Measurements from ENCODE around the gene SIDT2.

SIDT2 gene

GRCh38 chr11:117185736-117186430 is 7.3 kb downstream of the SIDT2 start:
- H3K27ac ChIP-seq (ENCODE audit: low read length), result no peak overlapping the region
- H3K9me3 ChIP-seq (ENCODE audit: insufficient read depth, low read depth, low read length), result no peaks in the 10 kb centered on the region
- H3K4me3 ChIP-seq (ENCODE audit: low read length), result no peak overlapping the region
- peaks cover 2% of the 10 kb centered on the region; the same call in 1 of the 2 replicates for H3K27me3 ChIP-seq (ENCODE audit: insufficient read depth, low read length)
- no peaks in the 10 kb centered on the region for H3K4me1 ChIP-seq (ENCODE audit: insufficient read depth, low read length)
- no peak overlapping the region for H3K9ac ChIP-seq (ENCODE audit: low read depth, low read length)
- H3K36me3 ChIP-seq (ENCODE audit: insufficient read depth, low read depth, low read length), result peaks cover 30% of the 10 kb centered on the region

- H3K9me3 ChIP-seq (ENCODE audit: insufficient read depth, low read depth, low read length), result no peaks in the 10 kb centered on the region
- H3K27ac ChIP-seq (ENCODE audit: low read length), result no peak overlapping the region
- H3K4me3 ChIP-seq (ENCODE audit: low read length), result no peak overlapping the region
- H3K9ac ChIP-seq (ENCODE audit: low read depth, low read length), result no peak overlapping the region
- peaks cover 30% of the 10 kb centered on the region for H3K36me3 ChIP-seq (ENCODE audit: insufficient read depth, low read depth, low read length)
- H3K27me3 ChIP-seq (ENCODE audit: insufficient read depth, low read length), result no peaks in the 10 kb centered on the region
- no peaks in the 10 kb centered on the region for H3K4me1 ChIP-seq (ENCODE audit: insufficient read depth, low read length)
Observed at GRCh38 chr11:117186431-117186761, 7.9 kb downstream of the SIDT2 start.

GRCh38 chr11:117187007-117187406 is 8.5 kb downstream of the SIDT2 start:
- H3K27me3 ChIP-seq (ENCODE audit: insufficient read depth, low read length), result no peaks in the 10 kb centered on the region
- no peak overlapping the region for H3K9ac ChIP-seq (ENCODE audit: low read depth, low read length)
- H3K4me1 ChIP-seq (ENCODE audit: insufficient read depth, low read length), result no peaks in the 10 kb centered on the region
- no peak overlapping the region for H3K27ac ChIP-seq (ENCODE audit: low read length)
- peaks cover 36% of the 10 kb centered on the region for H3K36me3 ChIP-seq (ENCODE audit: insufficient read depth, low read depth, low read length)
- no peaks in the 10 kb centered on the region for H3K9me3 ChIP-seq (ENCODE audit: insufficient read depth, low read depth, low read length)
- H3K4me3 ChIP-seq (ENCODE audit: low read length), result no peak overlapping the region

- Histone ChIP-seq H3K27ac (ENCODE audit: low read length) (no peak overlapping the region), H3K36me3 (ENCODE audit: insufficient read depth, low read depth, low read length) (peaks cover 37% of the 10 kb centered on the region), H3K4me1 (ENCODE audit: insufficient read depth, low read length) (no peaks in the 10 kb centered on the region), H3K9me3 (ENCODE audit: insufficient read depth, low read depth, low read length) (no peaks in the 10 kb centered on the region), H3K4me3 (ENCODE audit: low read length) (no peak overlapping the region), H3K9ac (ENCODE audit: low read depth, low read length) (no peak overlapping the region), H3K27me3 (ENCODE audit: insufficient read depth, low read length) (no peaks in the 10 kb centered on the region)
Observed at GRCh38 chr11:117187428-117187798, 8.9 kb downstream of the SIDT2 start.

GRCh38 chr11:117187799-117188481 is 9.4 kb downstream of the SIDT2 start:
- Histone ChIP-seq H3K9me3 (ENCODE audit: insufficient read depth, low read depth, low read length) (no peaks in the 10 kb centered on the region), H3K27me3 (ENCODE audit: insufficient read depth, low read length) (no peaks in the 10 kb centered on the region), H3K9ac (ENCODE audit: low read depth, low read length) (no peak overlapping the region), H3K36me3 (ENCODE audit: insufficient read depth, low read depth, low read length) (peaks cover 37% of the 10 kb centered on the region), H3K4me3 (ENCODE audit: low read length) (no peak overlapping the region), H3K4me1 (ENCODE audit: insufficient read depth, low read length) (no peaks in the 10 kb centered on the region), H3K27ac (ENCODE audit: low read length) (no peak overlapping the region)

GRCh38 chr11:117188620-117189081 is 10.1 kb downstream of the SIDT2 start:
- H3K4me1 ChIP-seq (ENCODE audit: insufficient read depth, low read length), result no peaks in the 10 kb centered on the region
- H3K27ac ChIP-seq (ENCODE audit: low read length), result no peak overlapping the region
- no peak overlapping the region for H3K9ac ChIP-seq (ENCODE audit: low read depth, low read length)
- peaks cover 39% of the 10 kb centered on the region for H3K36me3 ChIP-seq (ENCODE audit: insufficient read depth, low read depth, low read length)
- no peaks in the 10 kb centered on the region for H3K27me3 ChIP-seq (ENCODE audit: insufficient read depth, low read length)
- H3K9me3 ChIP-seq (ENCODE audit: insufficient read depth, low read depth, low read length), result no peaks in the 10 kb centered on the region
- H3K4me3 ChIP-seq (ENCODE audit: low read length), result no peak overlapping the region

- Histone ChIP-seq H3K9ac (ENCODE audit: low read depth, low read length) (no peak overlapping the region), H3K36me3 (ENCODE audit: insufficient read depth, low read depth, low read length) (peaks cover 39% of the 10 kb centered on the region), H3K27ac (ENCODE audit: low read length) (no peak overlapping the region)
Observed at GRCh38 chr11:117189191-117189940, 10.8 kb downstream of the SIDT2 start.

GRCh38 chr11:117189941-117190544 is 11.5 kb downstream of the SIDT2 start:
- no peaks in the 10 kb centered on the region for H3K4me1 ChIP-seq (ENCODE audit: insufficient read depth, low read length)
- H3K27ac ChIP-seq (ENCODE audit: low read length), result no peak overlapping the region
- H3K9me3 ChIP-seq (ENCODE audit: insufficient read depth, low read depth, low read length), result no peaks in the 10 kb centered on the region
- no peak overlapping the region for H3K9ac ChIP-seq (ENCODE audit: low read depth, low read length)
- H3K4me3 ChIP-seq (ENCODE audit: low read length), result no peak overlapping the region
- H3K27me3 ChIP-seq (ENCODE audit: insufficient read depth, low read length), result no peaks in the 10 kb centered on the region
- H3K36me3 ChIP-seq (ENCODE audit: insufficient read depth, low read depth, low read length), result peaks cover 39% of the 10 kb centered on the region

More at GRCh38 chr11:117189191-117189940, 10.8 kb downstream of the SIDT2 start:
- Histone ChIP-seq H3K27me3 (ENCODE audit: insufficient read depth, low read length) (no peaks in the 10 kb centered on the region), H3K4me3 (ENCODE audit: low read length) (no peak overlapping the region), H3K9me3 (ENCODE audit: insufficient read depth, low read depth, low read length) (no peaks in the 10 kb centered on the region), H3K4me1 (ENCODE audit: insufficient read depth, low read length) (no peaks in the 10 kb centered on the region)

GRCh38 chr11:117191680-117192400 is 13.3 kb downstream of the SIDT2 start:
- no peaks in the 10 kb centered on the region for H3K27me3 ChIP-seq (ENCODE audit: insufficient read depth, low read length)
- peaks cover 45% of the 10 kb centered on the region for H3K36me3 ChIP-seq (ENCODE audit: insufficient read depth, low read depth, low read length)
- H3K27ac ChIP-seq (ENCODE audit: low read length), result no peak overlapping the region
- no peak overlapping the region for H3K9ac ChIP-seq (ENCODE audit: low read depth, low read length)
- H3K4me1 ChIP-seq (ENCODE audit: insufficient read depth, low read length), result no peaks in the 10 kb centered on the region
- H3K9me3 ChIP-seq (ENCODE audit: insufficient read depth, low read depth, low read length), result no peaks in the 10 kb centered on the region
- H3K4me3 ChIP-seq (ENCODE audit: low read length), result no peak overlapping the region

- H3K4me3 ChIP-seq (ENCODE audit: low read length), result no peak overlapping the region
- H3K27ac ChIP-seq (ENCODE audit: low read length), result no peak overlapping the region
- H3K36me3 ChIP-seq (ENCODE audit: insufficient read depth, low read depth, low read length), result peaks cover 45% of the 10 kb centered on the region
- H3K9me3 ChIP-seq (ENCODE audit: insufficient read depth, low read depth, low read length), result no peaks in the 10 kb centered on the region
- H3K9ac ChIP-seq (ENCODE audit: low read depth, low read length), result no peak overlapping the region
- H3K4me1 ChIP-seq (ENCODE audit: insufficient read depth, low read length), result no peaks in the 10 kb centered on the region
- no peaks in the 10 kb centered on the region for H3K27me3 ChIP-seq (ENCODE audit: insufficient read depth, low read length)
Observed at GRCh38 chr11:117192401-117192875, 13.9 kb downstream of the SIDT2 start.

Data from iPS-20b (cell line).